PC-9 (cell line): ENCODE measurements around the gene GALNT9.

Source experiments
- CTCF ChIP-seq: fragments of 200-600 bp; sonication (generic); conservative IDR thresholded peaks from 2 replicates; pipeline ENCODE4 v1.6.1; 2017; ENCODE audit warnings: mixed run types, antibody characterized with exemption, mild to moderate bottlenecking, moderate library complexity
- EZH2 ChIP-seq: fragments of 200-600 bp; sonication (generic); IDR thresholded peaks from 2 replicates; pipeline ENCODE4 v1.8.0; 2017; ENCODE audit warnings: antibody characterized with exemption, low read depth

DNA sequence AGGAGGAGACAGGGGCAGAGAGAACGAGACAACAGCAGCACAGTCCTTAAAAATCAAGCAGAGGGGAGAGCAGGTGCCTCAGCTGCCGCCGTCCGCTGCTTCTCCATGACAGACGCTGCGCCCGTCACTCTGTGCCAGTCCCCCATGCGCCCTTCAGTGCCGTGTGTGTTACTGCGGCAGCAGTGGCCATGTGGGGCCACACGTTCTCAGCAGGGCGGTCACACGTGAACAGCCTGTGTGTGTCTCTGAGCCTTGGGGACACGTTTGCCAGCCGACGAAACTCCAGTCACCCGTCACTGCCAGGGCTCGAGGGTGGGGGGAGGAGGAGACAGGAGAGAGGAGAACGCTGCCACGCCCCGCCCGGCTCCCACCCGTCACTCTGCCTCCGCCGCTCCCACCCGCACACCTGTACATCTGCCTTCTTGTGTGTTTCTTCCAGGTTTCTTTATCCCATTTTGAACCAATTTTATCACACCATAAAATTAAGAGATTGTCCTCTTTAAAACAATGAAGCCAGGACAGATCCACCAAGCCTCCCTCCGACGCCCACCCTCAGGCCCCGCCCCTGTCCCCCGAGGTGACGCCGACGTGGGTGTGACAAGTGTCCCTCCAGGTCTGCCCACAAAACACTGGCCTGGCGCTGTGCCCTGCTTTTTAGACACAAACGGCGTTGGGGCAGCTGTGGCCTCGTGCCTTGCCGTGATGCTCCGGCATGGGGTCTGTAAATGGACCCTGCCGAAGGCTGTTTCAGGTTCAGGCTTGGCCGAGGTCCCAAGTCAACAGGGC lies 58.2 kb downstream of the GALNT9 start:
- TF ChIP-seq CTCF (no peak), EZH2 (no peak)
